Neural cell (in vitro differentiated cells): ENCODE data around the gene PCDHA9. TPM values are rescaled to one million over a fixed set of nuclear protein-coding genes. Genes with fewer than 3 reads are reported as not detected.

Experiments
- H2AFZ ChIP-seq: fragments of 200-600, 300-800 bp; sonication (generic), shearing (Covaris generic); 2 replicates; pipeline ENCODE4 v1.6.0; 2014; ENCODE audit warnings: low read depth, mild to moderate bottlenecking, antibody characterized with exemption, low read length, moderate library complexity
- H3F3A ChIP-seq: fragments of 200-600 bp; shearing (Covaris generic); 2 replicates; pipeline ENCODE4 v1.6.1; 2016; ENCODE audit warnings: mild to moderate bottlenecking, moderate library complexity, mixed read lengths, antibody characterized with exemption, low read length; ENCODE audit not compliant: insufficient read depth, poor library complexity, severe bottlenecking
- H3K27ac ChIP-seq: fragments of 200-600, 300-800 bp; sonication (generic), shearing (Covaris generic); 2 replicates; pipeline ENCODE4 v1.5.1; 2014; ENCODE audit warnings: mild to moderate bottlenecking, low read length, moderate library complexity
- H3K27me3 ChIP-seq: fragments of 300-800, 200-600 bp; sonication (generic), shearing (Covaris generic); 2 replicates; pipeline ENCODE4 v1.6.0; 2014; ENCODE audit warnings: mild to moderate bottlenecking, low read depth, low read length, moderate library complexity; ENCODE audit not compliant: insufficient read depth
- H3K36me3 ChIP-seq: fragments of 300-800, 200-600 bp; sonication (generic), shearing (Covaris generic); 2 replicates; pipeline ENCODE4 v1.5.1; 2014; ENCODE audit warnings: mild to moderate bottlenecking, antibody characterized with exemption, low read length, moderate library complexity; ENCODE audit not compliant: insufficient read depth
- H3K4me2 ChIP-seq: fragments of 300-800, 200-600 bp; sonication (generic), shearing (Covaris generic); 2 replicates; pipeline ENCODE4 v1.6.0; 2014; ENCODE audit warnings: mild to moderate bottlenecking, low read length
- H3K4me3 ChIP-seq: fragments of 300-800, 200-600 bp; sonication (generic), shearing (Covaris generic); 2 replicates; pipeline ENCODE4 v1.5.1; 2014; ENCODE audit warnings: mild to moderate bottlenecking, low read length, moderate library complexity
- H3K79me2 ChIP-seq: fragments of 200-600 bp; shearing (Covaris generic); replicated peaks from 2 replicates; pipeline ENCODE4 v1.6.0; 2014; ENCODE audit warnings: mild to moderate bottlenecking, low read length, moderate library complexity; ENCODE audit not compliant: insufficient read depth
- H3K9ac ChIP-seq: fragments of 300-800, 200-600 bp; sonication (generic), shearing (Covaris generic); 2 replicates; pipeline ENCODE4 v1.6.1; 2016; ENCODE audit warnings: mild to moderate bottlenecking, low read length, mixed read lengths
- H3K9me2 ChIP-seq: fragments of 200-600 bp; shearing (Covaris generic); 2 replicates; pipeline ENCODE4 v1.6.1; 2016; ENCODE audit warnings: mild to moderate bottlenecking, low read length, mixed read lengths; ENCODE audit not compliant: insufficient read depth
- H3K9me3 ChIP-seq: fragments of 200-600, 300-800 bp; sonication (generic), shearing (Covaris generic); 2 replicates; pipeline ENCODE4 v1.6.1; 2016; ENCODE audit warnings: mild to moderate bottlenecking, mixed run types, low read length, moderate library complexity, mixed read lengths
- H4K20me1 ChIP-seq: fragments of 200-600 bp; shearing (Covaris generic); 2 replicates; pipeline ENCODE4 v1.6.1; 2016; ENCODE audit warnings: mild to moderate bottlenecking, mixed run types; ENCODE audit not compliant: insufficient read depth
- EP300 ChIP-seq: fragments of 450-650 bp; conservative IDR thresholded peaks from 2 replicates; pipeline ENCODE4 v1.6.1; 2014; ENCODE audit warnings: antibody characterized with exemption, mild to moderate bottlenecking, moderate library complexity; ENCODE audit not compliant: poor library complexity, severe bottlenecking
- EZH2 ChIP-seq: fragments of 200-600, 300-800 bp; shearing (Covaris generic), sonication (generic); IDR thresholded peaks from 2 replicates; pipeline ENCODE4 v1.6.1; 2014; ENCODE audit warnings: antibody characterized with exemption, low read length, borderline replicate concordance, mild to moderate bottlenecking; ENCODE audit not compliant: insufficient read depth, poor library complexity, severe bottlenecking
- MXI1 ChIP-seq: fragments of 450-650 bp; conservative IDR thresholded peaks from 2 replicates; pipeline ENCODE4 v1.6.1; 2014; ENCODE audit warnings: antibody characterized with exemption, mild to moderate bottlenecking; ENCODE audit not compliant: poor library complexity, severe bottlenecking
- POLR2AphosphoS5 ChIP-seq: IDR thresholded peaks from 2 replicates; pipeline ENCODE4 v1.6.1; 2012
- RAD21 ChIP-seq: fragments of 450-650 bp; conservative IDR thresholded peaks from 2 replicates; pipeline ENCODE4 v1.6.1; 2014; ENCODE audit warnings: antibody characterized with exemption, mild to moderate bottlenecking, moderate library complexity
- SMC3 ChIP-seq: fragments of 450-650 bp; conservative IDR thresholded peaks from 2 replicates; pipeline ENCODE4 v1.6.1; 2014; ENCODE audit warnings: antibody characterized with exemption, mild to moderate bottlenecking, moderate library complexity; ENCODE audit not compliant: poor library complexity
- TAF1 ChIP-seq: IDR thresholded peaks from 2 replicates; pipeline ENCODE4 v1.6.1; 2012; ENCODE audit warnings: low read depth
- polyA plus RNA-seq: library from polyadenylated mRNA; depleted of rRNA; stranded (reverse); fragments of >200 nt; gene quantifications from 2 replicates; pipeline ENCODE4 v1.2.3, GENCODE V29; 2014
- TF ChIP-seq, protein P1 (sequence below): IDR thresholded peaks from 2 replicates; pipeline ENCODE4 v1.6.1; 2012; ENCODE audit warnings: borderline replicate concordance
- TF ChIP-seq, protein P2 (sequence below): fragments of 450-650 bp; IDR thresholded peaks from 2 replicates; pipeline ENCODE4 v1.5.1; 2014; ENCODE audit warnings: antibody characterized with exemption, mild to moderate bottlenecking, moderate library complexity; ENCODE audit not compliant: poor library complexity, severe bottlenecking

The PCDHA9 gene
- polyA plus RNA-seq, 1 donor from 2014 or later = 0.88 TPM

DNA sequence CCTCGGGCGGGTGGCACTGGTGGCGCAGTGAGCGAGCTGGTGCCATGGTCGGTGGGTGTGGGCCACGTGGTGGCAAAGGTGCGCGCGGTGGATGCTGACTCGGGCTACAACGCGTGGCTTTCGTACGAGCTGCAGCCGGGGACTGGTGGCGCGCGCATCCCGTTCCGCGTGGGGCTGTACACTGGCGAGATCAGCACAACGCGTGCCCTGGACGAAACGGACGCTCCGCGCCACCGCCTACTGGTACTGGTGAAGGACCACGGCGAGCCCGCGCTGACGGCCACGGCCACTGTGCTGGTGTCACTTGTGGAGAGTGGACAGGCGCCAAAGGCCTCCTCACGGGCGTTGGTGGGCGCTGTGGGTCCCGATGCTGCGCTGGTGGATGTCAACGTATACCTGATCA is 39.3 kb upstream of the PCDHA9 start:
- H3K4me3 ChIP-seq = peak overlapping the region; percentile 72
- H4K20me1 ChIP-seq = no peaks in the 10 kb centered on the region
- H3K36me3 ChIP-seq = peaks cover 17% of the 10 kb centered on the region
- H3F3A ChIP-seq = peaks cover 2% of the 10 kb centered on the region
- H3K27ac ChIP-seq = no peak overlapping the region
- no peak overlapping the region for H3K4me2 ChIP-seq
- peaks cover 64% of the 10 kb centered on the region for H3K79me2 ChIP-seq
- H3K27me3 ChIP-seq = no peaks in the 10 kb centered on the region
- no peaks in the 10 kb centered on the region for H3K9me2 ChIP-seq
- H2AFZ ChIP-seq = no peak overlapping the region
- TF ChIP-seq EZH2 = no peak
- TF ChIP-seq EP300 = no peak
- TF ChIP-seq POLR2AphosphoS5 = no peak
- TF ChIP-seq MXI1 = no peak
- TF ChIP-seq, protein P1, sequence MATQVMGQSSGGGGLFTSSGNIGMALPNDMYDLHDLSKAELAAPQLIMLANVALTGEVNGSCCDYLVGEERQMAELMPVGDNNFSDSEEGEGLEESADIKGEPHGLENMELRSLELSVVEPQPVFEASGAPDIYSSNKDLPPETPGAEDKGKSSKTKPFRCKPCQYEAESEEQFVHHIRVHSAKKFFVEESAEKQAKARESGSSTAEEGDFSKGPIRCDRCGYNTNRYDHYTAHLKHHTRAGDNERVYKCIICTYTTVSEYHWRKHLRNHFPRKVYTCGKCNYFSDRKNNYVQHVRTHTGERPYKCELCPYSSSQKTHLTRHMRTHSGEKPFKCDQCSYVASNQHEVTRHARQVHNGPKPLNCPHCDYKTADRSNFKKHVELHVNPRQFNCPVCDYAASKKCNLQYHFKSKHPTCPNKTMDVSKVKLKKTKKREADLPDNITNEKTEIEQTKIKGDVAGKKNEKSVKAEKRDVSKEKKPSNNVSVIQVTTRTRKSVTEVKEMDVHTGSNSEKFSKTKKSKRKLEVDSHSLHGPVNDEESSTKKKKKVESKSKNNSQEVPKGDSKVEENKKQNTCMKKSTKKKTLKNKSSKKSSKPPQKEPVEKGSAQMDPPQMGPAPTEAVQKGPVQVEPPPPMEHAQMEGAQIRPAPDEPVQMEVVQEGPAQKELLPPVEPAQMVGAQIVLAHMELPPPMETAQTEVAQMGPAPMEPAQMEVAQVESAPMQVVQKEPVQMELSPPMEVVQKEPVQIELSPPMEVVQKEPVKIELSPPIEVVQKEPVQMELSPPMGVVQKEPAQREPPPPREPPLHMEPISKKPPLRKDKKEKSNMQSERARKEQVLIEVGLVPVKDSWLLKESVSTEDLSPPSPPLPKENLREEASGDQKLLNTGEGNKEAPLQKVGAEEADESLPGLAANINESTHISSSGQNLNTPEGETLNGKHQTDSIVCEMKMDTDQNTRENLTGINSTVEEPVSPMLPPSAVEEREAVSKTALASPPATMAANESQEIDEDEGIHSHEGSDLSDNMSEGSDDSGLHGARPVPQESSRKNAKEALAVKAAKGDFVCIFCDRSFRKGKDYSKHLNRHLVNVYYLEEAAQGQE = no peak
- TF ChIP-seq TAF1 = no peak
- TF ChIP-seq RAD21 = no peak
- TF ChIP-seq, protein P2, sequence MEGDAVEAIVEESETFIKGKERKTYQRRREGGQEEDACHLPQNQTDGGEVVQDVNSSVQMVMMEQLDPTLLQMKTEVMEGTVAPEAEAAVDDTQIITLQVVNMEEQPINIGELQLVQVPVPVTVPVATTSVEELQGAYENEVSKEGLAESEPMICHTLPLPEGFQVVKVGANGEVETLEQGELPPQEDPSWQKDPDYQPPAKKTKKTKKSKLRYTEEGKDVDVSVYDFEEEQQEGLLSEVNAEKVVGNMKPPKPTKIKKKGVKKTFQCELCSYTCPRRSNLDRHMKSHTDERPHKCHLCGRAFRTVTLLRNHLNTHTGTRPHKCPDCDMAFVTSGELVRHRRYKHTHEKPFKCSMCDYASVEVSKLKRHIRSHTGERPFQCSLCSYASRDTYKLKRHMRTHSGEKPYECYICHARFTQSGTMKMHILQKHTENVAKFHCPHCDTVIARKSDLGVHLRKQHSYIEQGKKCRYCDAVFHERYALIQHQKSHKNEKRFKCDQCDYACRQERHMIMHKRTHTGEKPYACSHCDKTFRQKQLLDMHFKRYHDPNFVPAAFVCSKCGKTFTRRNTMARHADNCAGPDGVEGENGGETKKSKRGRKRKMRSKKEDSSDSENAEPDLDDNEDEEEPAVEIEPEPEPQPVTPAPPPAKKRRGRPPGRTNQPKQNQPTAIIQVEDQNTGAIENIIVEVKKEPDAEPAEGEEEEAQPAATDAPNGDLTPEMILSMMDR = no peak
- TF ChIP-seq SMC3 = no peak
- peaks cover 19% of the 10 kb centered on the region for H3K9me3 ChIP-seq
- no peak overlapping the region for H3K9ac ChIP-seq

DNA sequence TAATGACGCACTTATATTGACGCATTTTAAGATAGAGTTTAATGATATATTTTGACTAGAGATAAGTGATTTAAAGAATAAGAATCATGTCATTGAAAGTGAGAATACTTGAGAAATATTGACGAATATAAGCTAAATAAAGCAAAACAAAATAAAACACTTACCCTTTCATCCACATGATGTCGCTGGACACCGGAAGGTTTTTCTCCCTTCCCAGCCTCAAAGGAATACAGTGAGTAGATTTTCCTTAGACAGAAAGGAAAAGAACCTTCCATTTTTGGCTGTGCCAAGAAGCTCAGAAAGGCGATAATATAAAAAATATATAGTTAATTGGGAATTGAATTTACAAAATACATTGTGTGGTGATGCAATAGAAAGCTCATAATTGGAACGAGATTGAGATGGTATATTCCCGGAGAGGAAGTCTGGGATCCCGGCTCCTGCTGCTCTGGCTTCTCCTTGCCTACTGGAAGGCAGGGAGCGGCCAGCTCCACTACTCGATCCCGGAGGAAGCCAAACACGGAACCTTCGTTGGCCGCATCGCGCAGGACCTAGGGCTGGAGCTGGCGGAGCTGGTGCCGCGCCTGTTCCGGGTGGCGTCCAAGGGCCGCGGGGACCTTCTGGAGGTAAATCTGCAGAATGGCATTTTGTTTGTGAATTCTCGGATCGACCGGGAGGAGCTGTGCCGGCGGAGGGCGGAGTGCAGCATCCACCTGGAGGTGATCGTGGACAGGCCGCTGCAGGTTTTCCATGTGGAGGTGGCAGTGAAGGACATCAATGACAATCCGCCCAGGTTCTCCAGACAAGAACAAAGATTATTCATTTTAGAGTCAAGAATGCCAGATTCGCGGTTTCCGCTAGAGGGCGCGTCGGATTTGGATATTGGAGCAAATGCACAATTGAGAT is 26.6 kb upstream of the PCDHA9 start, which contains the start of gene PCDHA5:
Gene PCDHA5, plus strand, starts transcription at position 239 of the 906 bp plus-strand sequence.
- H3K27me3 ChIP-seq = no peaks in the 10 kb centered on the region
- peaks cover 24% of the 10 kb centered on the region for H3K9me3 ChIP-seq
- no peaks in the 10 kb centered on the region for H3K9me2 ChIP-seq
- no peak within 1 kb of the TSS for H3K9ac ChIP-seq
- H3F3A ChIP-seq = no peaks in the 10 kb centered on the region
- no peaks in the 10 kb centered on the region for H4K20me1 ChIP-seq
- H3K36me3 ChIP-seq = peaks cover 25% of the 10 kb centered on the region
- no peak within 1 kb of the TSS for H3K27ac ChIP-seq
- TF ChIP-seq TAF1 = no peak
- TF ChIP-seq, protein P2 = no peak
- TF ChIP-seq EP300 = no peak
- no peak for TF ChIP-seq MXI1
- no peak for TF ChIP-seq RAD21
- peaks cover 57% of the 10 kb centered on the region for H3K79me2 ChIP-seq
- H2AFZ ChIP-seq = no peak within 1 kb of the TSS
- no peak within 1 kb of the TSS for H3K4me2 ChIP-seq
- no peak within 1 kb of the TSS for H3K4me3 ChIP-seq
